Ishikawa (cell line): Measurements from ENCODE around the gene ZNF774.

ENCODE experiments used
- CREB1 ChIP-seq: IDR thresholded peaks from 2 replicates; pipeline ENCODE4 v1.6.1; 2012; ENCODE audit warnings: low read depth
- EP300 ChIP-seq: IDR thresholded peaks from 2 replicates; pipeline ENCODE4 v1.6.1; 2012; ENCODE audit warnings: borderline replicate concordance
- FOXM1 ChIP-seq: IDR thresholded peaks from 2 replicates; pipeline ENCODE4 v1.6.1; 2012; ENCODE audit warnings: low read depth, borderline replicate concordance
- MAX ChIP-seq: IDR thresholded peaks from 2 replicates; pipeline ENCODE4 v1.6.1; 2012
- TAF1 ChIP-seq: IDR thresholded peaks from 2 replicates; pipeline ENCODE4 v1.6.1; 2012; ENCODE audit warnings: low read depth, mild to moderate bottlenecking
- TCF12 ChIP-seq: IDR thresholded peaks from 2 replicates; pipeline ENCODE4 v1.6.1; 2012; ENCODE audit warnings: low read depth
- TEAD4 ChIP-seq: IDR thresholded peaks from 2 replicates; pipeline ENCODE4 v1.6.1; 2012
- ZBTB7A ChIP-seq: IDR thresholded peaks from 2 replicates; pipeline ENCODE4 v1.6.1; 2012; ENCODE audit warnings: low read depth

DNA sequence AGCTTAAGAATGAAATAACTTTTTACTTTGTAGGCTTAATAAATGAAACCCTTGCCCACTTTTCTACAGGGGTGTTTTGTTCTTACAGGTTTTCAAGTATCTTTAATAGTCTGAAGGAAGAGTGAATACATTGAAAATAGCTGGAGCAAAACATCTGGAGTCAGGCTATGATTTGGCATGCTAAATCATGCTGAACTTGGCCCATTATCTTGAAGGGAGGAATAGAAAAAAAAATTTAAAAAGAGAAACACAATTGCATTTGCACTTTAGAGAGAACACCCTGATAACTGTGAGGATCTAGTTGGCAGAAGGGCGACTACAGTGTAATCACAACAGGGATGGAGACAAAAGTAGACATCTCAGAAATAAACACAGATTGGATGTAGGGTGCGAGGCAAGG, 34.1 kb downstream of the ZNF774 start:
- TF ChIP-seq EP300 (no peak), FOXM1 (no peak), TCF12 (no peak), CREB1 (no peak), TAF1 (no peak), ZBTB7A (no peak), TEAD4 (no peak), MAX (no peak)
